B cell (primary cell): Measurements from ENCODE around the gene VCL. TPM values are rescaled to one million over a fixed set of nuclear protein-coding genes. Genes with fewer than 3 reads are reported as not detected.

Experiments used
- ATAC-seq: fragments of 200-7000 bp; cut with Tn5 transposase; one replicate; pipeline ENCODE4 v1.10.0; 2021; ENCODE audit warnings: low read depth, mild to moderate bottlenecking, moderate number of reproducible peaks, moderate library complexity
- CTCF ChIA-PET: fragments of 350-600 bp; sonication (Branson Sonifier 250); formaldehyde crosslinking; loops from one replicate; lab custom pipeline; 2021; ENCODE audit warnings: antibody characterized with exemption, inconsistent platforms; lab: Charles Lee
- POLR2A ChIA-PET: fragments of 350-600 bp; sonication (Branson Sonifier 250); formaldehyde crosslinking; loops from one replicate; lab custom pipeline; 2021; ENCODE audit warnings: antibody characterized with exemption; lab: Charles Lee
- DNase-seq: peaks from one replicate; pipeline ENCODE4 v3.0.0; 2013
- H2AFZ ChIP-seq: 2 replicates; pipeline ENCODE4 v1.6.1; 2012; ENCODE audit warnings: mild to moderate bottlenecking, low read depth, low read length; ENCODE audit not compliant: insufficient read depth, poor library complexity, severe bottlenecking
- H3K27ac ChIP-seq, 2 donors: 1 replicate in 1 of 2; 2 replicates in 1 of 2; pipeline ENCODE4 v1.5.1; 2012 to 2013; ENCODE audit warnings: low read length in 2 of 2, mild to moderate bottlenecking in 2 of 2, moderate library complexity in 1 of 2
- H3K27me3 ChIP-seq, 4 experiments: fragments of 200-600 bp in 1 of 4; sonication (generic) in 1 of 4; replicated peaks in 1 of 4; 1 replicate in 2 of 4; 2 replicates in 2 of 4; pipeline versions ENCODE4 v1.6.1 to v1.7.0; 2013 to 2016; ENCODE audit warnings: low read length in 3 of 4, mild to moderate bottlenecking in 2 of 4, mixed read lengths in 1 of 4, moderate library complexity in 1 of 4; ENCODE audit not compliant: insufficient read depth in 4 of 4, control insufficient read depth in 3 of 4; ENCODE audit errors: control extremely low read depth in 1 of 4
- H3K36me3 ChIP-seq, 2 experiments: replicated peaks in 1 of 2; 1 replicate in 1 of 2; 2 replicates in 1 of 2; pipeline versions ENCODE4 v1.6.1 to v1.7.1; 2013; ENCODE audit warnings: low read length in 1 of 2; ENCODE audit not compliant: insufficient read depth in 2 of 2, control insufficient read depth in 1 of 2; ENCODE audit errors: control extremely low read depth in 1 of 2, extremely low read depth in 1 of 2
- H3K4me1 ChIP-seq, 2 donors: fragments of 200-600 bp in 1 of 2; sonication (generic) in 1 of 2; 1 replicate in 1 of 2; 2 replicates in 1 of 2; pipeline versions ENCODE4 v1.5.1 to v1.6.1; 2013 to 2017; ENCODE audit warnings: low read length in 2 of 2; ENCODE audit not compliant: control insufficient read depth in 2 of 2, insufficient read depth in 2 of 2
- H3K4me2 ChIP-seq: replicated peaks from 2 replicates; pipeline ENCODE3; 2012; ENCODE audit warnings: mild to moderate bottlenecking, low read depth, low read length; ENCODE audit not compliant: poor library complexity, severe bottlenecking
- H3K4me3 ChIP-seq, 5 experiments: fragments of 200-600 bp in 1 of 5; sonication (generic) in 1 of 5; 1 replicate in 3 of 5; 2 replicates in 2 of 5; pipeline versions ENCODE4 v1.5.1 to v1.7.0; 2011 to 2016; ENCODE audit warnings: low read length in 4 of 5, mild to moderate bottlenecking in 4 of 5, low read depth in 2 of 5, control low read depth in 1 of 5, moderate library complexity in 1 of 5; ENCODE audit not compliant: insufficient read depth in 1 of 5; ENCODE audit errors: control extremely low read depth in 1 of 5, extremely low read depth in 1 of 5
- H3K79me2 ChIP-seq: fragments of 200-600 bp; sonication (generic); one replicate; pipeline ENCODE4 v1.6.0; 2016; ENCODE audit warnings: low read length; ENCODE audit not compliant: control insufficient read depth, insufficient read depth
- H3K9ac ChIP-seq: fragments of 200-600 bp; sonication (generic); 2 replicates; pipeline ENCODE4 v1.6.1; 2017; ENCODE audit warnings: mild to moderate bottlenecking, low read length, moderate library complexity
- H3K9me3 ChIP-seq, 3 donors: one replicate each; pipeline versions ENCODE4 v1.6.1 to v1.7.1; 2013; ENCODE audit warnings: low read length in 2 of 3; ENCODE audit not compliant: control insufficient read depth in 2 of 3, insufficient read depth in 1 of 3; ENCODE audit errors: control extremely low read depth in 1 of 3
- H4K20me1 ChIP-seq: 2 replicates; pipeline ENCODE4 v1.6.0; 2012; ENCODE audit warnings: mild to moderate bottlenecking, low read length; ENCODE audit not compliant: insufficient read depth, control insufficient read depth, poor library complexity, severe bottlenecking
- H3K27ac Mint-ChIP-seq: one replicate; pipeline ENCODE4 v1.8.0; 2021; ENCODE audit warnings: mixed read lengths
- H3K27me3 Mint-ChIP-seq: one replicate; pipeline ENCODE4 v1.8.0; 2021; ENCODE audit warnings: mixed read lengths
- H3K4me1 Mint-ChIP-seq: one replicate; pipeline ENCODE4 v1.8.0; 2021; ENCODE audit warnings: mixed read lengths
- H3K4me3 Mint-ChIP-seq: one replicate; pipeline ENCODE4 v1.8.0; 2021; ENCODE audit warnings: mixed read lengths
- H3K9me3 Mint-ChIP-seq: one replicate; pipeline ENCODE4 v1.8.0; 2022; ENCODE audit warnings: mixed read lengths; ENCODE audit not compliant: insufficient read depth
- CTCF ChIP-seq: fragments of 200-600 bp; IDR thresholded peaks from one replicate; pipeline ENCODE4 v1.8.0; 2022; ENCODE audit warnings: antibody characterized with exemption, mild to moderate bottlenecking
- EZH2 ChIP-seq: IDR thresholded peaks from 2 replicates; pipeline ENCODE4 v1.6.1; 2012; ENCODE audit warnings: borderline replicate concordance, low read depth, mild to moderate bottlenecking, moderate library complexity, low read length; ENCODE audit not compliant: insufficient read depth, poor library complexity, severe bottlenecking
- WGBS: methylation state at CpG from one replicate; pipeline ENCODE4 v1.1.5; 2013; ENCODE audit warnings: missing lambda C conversion rate; ENCODE audit not compliant: insufficient coverage; 5-methylcytosine and 5-hydroxymethylcytosine counted together
- intact Hi-C: fragments of 100-400 bp; cut with micrococcal nuclease; formaldehyde crosslinking; loops from one replicate; pipeline ENCODE4 v1.10.0; 2022
- polyA plus RNA-seq: library from polyadenylated mRNA; depleted of rRNA; stranded (reverse); fragments of >200 nt; gene quantifications from 2 replicates; pipeline ENCODE4 v1.2.3, GENCODE V29; 2012
- total RNA-seq, 2 donors: library from RNA; stranded (reverse); fragments of 120-200 nt in 1 of 2; gene quantifications; 1 replicate in 1 of 2; 2 replicates in 1 of 2; pipeline versions ENCODE4 v1.2.3 to v1.2.4, GENCODE V29; 2013 to 2022

VCL gene
- total and polyA plus RNA-seq, 2 donors (not counting 1 experiment from before 2014, with no cell fraction given), result 13.1 to 29.8 TPM

GRCh38 chr10:74032900-74033655 is 35.2 kb downstream of the VCL start:
- Histone ChIP-seq H4K20me1 (no peaks in the 10 kb centered on the region), H3K4me3 (no peak overlapping the region), H3K4me2 (no peak overlapping the region), H2AFZ (no peak overlapping the region), H3K4me1 (peaks cover 16 to 17% of the 10 kb centered on the region in 2 donors), H3K27me3 (no peaks in the 10 kb centered on the region), H3K9ac (no peak overlapping the region), H3K27ac (peak overlapping the region in 1 of 2 donors; percentile 37), H3K9me3 (no peaks in the 10 kb centered on the region), H3K79me2 (no peaks in the 10 kb centered on the region), H3K36me3 (no peaks in the 10 kb centered on the region)
- ATAC-seq (no peak), DNase-seq (no peak)
- Mint-ChIP-seq H3K27ac (peak overlapping the region; percentile 67), H3K4me1 (peaks cover 34% of the 10 kb centered on the region), H3K9me3 (no peaks in the 10 kb centered on the region), H3K27me3 (no peaks in the 10 kb centered on the region), H3K4me3 (no peak overlapping the region)
- ChIA-PET POLR2A (no interaction called here), CTCF (interaction anchor here (0.6 to 3.2 kb wide), 2 partner anchors 143 to 147 kb away, joined by 3 to 17 read pairs; no protein-coding TSS in a partner anchor)
- 57% methylated on average over 1 of the region's 3 CpGs for WGBS
- intact Hi-C loops, result no loop called here
- TF ChIP-seq CTCF, result no peak
- TF ChIP-seq EZH2, result no peak

GRCh38 chr10:74033702-74034101 is 35.8 kb downstream of the VCL start:
- Histone ChIP-seq H3K79me2 (no peaks in the 10 kb centered on the region), H4K20me1 (no peaks in the 10 kb centered on the region), H3K4me3 (no peak overlapping the region), H3K4me2 (peak overlapping the region; percentile 40), H3K4me1 (peaks cover 16 to 17% of the 10 kb centered on the region in 2 donors), H3K9me3 (no peaks in the 10 kb centered on the region), H3K27ac (peak overlapping the region in 1 of 2 donors; percentile 37), H3K9ac (no peak overlapping the region), H3K36me3 (no peaks in the 10 kb centered on the region), H3K27me3 (no peaks in the 10 kb centered on the region), H2AFZ (no peak overlapping the region)
- ChIA-PET CTCF (interaction anchor here (0.6 to 3.2 kb wide), 3 partner anchors 144 to 148 kb away, joined by 3 to 17 read pairs (median 3); no protein-coding TSS in a partner anchor), POLR2A (no interaction called here)
- H3K9me3 Mint-ChIP-seq, result no peaks in the 10 kb centered on the region
- no peaks in the 10 kb centered on the region for H3K27me3 Mint-ChIP-seq
- H3K4me1 Mint-ChIP-seq, result peaks cover 34% of the 10 kb centered on the region
- no peak for TF ChIP-seq CTCF
- TF ChIP-seq EZH2, result no peak
- H3K4me3 Mint-ChIP-seq, result no peak overlapping the region
- no peak for ATAC-seq
- no CpG with 5 or more reads among the region's 1 CpG for WGBS
- H3K27ac Mint-ChIP-seq, result peak overlapping the region; percentile 67
- intact Hi-C loops, result no loop called here
- DNase-seq, result no peak
